Right ventricle myocardium inferior (tissue), 1 donor: ENCODE measurements around the gene STAT2. TPM values are rescaled to one million over a fixed set of nuclear protein-coding genes. Genes with fewer than 3 reads are reported as not detected.
"Not testable (repeated sequence)": the region's sequence is repeated elsewhere in the genome, so short reads cannot be mapped to it uniquely, and the experiment has no call there.

Experiments used
- ATAC-seq: fragments of 200-7000 bp; cut with Tn5 transposase; one replicate; pipeline ENCODE4 v1.9.1; 2020; ENCODE audit warnings: mild to moderate bottlenecking, moderate library complexity
- DNase-seq: peaks from one replicate; pipeline ENCODE4 v3.0.0; 2021; ENCODE audit errors: missing footprints
- intact Hi-C: fragments of 100-400 bp; cut with DNase I; formaldehyde crosslinking; loops from one replicate; pipeline ENCODE4 v1.11.0; 2022
- long read RNA-seq: library from polyadenylated mRNA; unstranded; transcript quantifications from one replicate; pipeline ENCODE4 v2.0.0, GENCODE V29; 2021
- total RNA-seq: library from RNA; stranded (reverse); fragmentation: NEBNext Ultra II Directional; extraction: Animal tissue kit (Norgen Biotek cat#: 25700); gene quantifications from one replicate; pipeline ENCODE4 v1.2.1, GENCODE V29; 2021
- donor health status: DM: no; HTN: yes; CAD: no; lungs with severe emphysema.

The STAT2 gene
- 31.6 TPM for total RNA-seq
- long read RNA-seq, partial matches to known transcripts = 1 of 2 reads
- long read RNA-seq, other reads (novel, unspliced or antisense) = 1 of 2 reads

DNA sequence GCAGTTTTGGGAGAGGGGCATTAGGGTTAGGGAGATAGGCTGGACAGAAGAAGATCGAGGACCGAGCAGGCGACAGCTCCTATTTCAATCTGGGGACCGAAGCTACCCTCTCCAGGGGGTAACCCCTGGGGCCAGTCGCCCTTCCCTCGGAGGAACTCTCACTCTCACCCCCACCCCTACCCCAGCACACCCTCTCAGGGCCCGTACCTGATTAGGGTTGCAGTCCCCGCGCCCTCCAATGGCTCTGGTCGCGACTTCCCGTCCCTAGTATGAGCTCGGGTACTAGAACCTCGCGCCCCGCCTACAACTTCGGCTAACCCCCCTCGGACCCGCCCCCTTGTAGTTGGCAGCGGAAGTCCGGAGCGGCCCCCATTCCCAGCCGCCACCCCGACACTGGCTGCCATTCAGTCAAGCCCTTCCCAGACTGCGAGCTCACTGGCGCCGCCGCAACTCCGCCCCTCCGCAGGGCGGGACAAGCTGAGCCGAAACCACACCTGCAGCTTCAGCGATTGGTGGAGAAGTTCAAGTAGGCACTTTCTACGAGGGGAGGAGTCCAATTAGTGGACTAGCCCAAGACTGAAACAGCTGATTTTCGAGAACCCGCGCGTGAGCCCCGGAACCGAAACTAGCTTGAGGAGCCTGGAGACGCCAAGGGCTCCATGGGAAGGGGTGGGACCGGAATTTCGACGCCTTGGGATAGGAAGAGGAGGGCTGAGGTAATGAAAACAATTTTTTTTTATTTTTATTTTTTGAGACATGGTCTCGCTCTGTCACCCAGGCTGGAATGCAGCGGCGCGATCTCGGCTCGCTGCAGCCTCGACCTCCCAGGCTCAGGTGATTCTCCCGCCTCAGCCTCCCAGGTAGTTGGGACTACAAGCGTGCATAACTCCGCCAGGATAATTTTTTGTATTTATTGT lies at the start of gene STAT2:
STAT2 (minus strand) TSS at position 257 of the 917 bp plus-strand sequence. CDS start 3,536 bp downstream, outside the sequence.
- peak; percentile 99 for ATAC-seq
- peak; percentile 99 for DNase-seq
- intact Hi-C loops = loop anchor here (1.0 to 5.0 kb wide), 2 partner anchors 87 to 104 kb away; partner anchors contain the start of gene TIMELESS

DNA sequence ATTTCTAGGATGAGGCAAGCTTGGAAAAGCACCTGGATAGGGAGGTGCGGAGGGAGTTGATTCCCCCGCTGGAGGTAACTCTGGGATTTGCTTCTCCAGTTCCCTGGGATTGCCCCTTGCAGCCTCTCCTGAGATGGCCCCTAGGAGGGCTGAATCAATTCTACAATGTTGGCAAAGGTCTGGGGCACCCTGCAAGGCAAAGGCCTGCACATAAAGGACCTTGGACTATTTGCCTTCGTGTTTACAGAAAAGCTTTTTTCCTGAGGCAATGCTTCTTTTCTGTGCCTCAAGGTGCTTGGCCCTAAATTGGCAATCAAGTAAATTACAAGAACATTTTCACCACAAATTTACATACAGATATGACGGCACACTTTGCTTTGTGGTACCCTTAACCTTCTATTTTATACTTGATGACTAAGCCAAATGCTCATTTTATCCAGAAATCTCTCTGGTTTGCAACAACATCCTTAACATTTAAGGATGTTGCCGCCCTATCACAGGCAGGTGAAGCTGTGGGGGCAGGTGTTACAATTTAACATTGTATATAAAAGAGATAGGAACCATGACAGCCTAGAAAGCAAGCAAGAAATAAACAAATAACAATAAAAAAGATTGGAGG lies 49.0 kb upstream of the STAT2 start:
- ATAC-seq = no peak
- no peak for DNase-seq
- intact Hi-C loops = no loop called here

- ATAC-seq, intact Hi-C loops, DNase-seq: not testable (repeated sequence)
Observed at GRCh38 chr12:56404227-56404626, 44.3 kb upstream of the STAT2 start.

DNA sequence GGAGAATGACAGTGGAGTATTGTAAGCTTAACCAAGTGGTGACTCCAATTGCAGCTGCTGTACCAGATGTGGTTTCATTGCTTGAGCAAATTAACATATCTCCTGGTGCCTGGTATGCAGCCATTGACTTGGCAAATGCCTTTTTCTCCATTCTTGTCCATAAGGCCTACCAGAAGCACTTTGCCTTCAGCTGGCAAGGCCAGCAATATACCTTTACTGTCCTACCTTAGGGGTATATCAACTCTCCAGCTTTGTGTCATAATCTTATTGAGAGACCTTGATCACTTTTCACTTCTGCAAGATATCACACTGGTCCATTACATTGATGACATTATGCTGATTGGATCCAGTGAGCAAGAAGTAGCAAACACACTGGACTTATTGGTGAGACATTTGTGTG lies 41.7 kb upstream of the STAT2 start:
- intact Hi-C loops, DNase-seq, ATAC-seq: not testable (repeated sequence)

GRCh38 chr12:56401125-56401524 lies 41.2 kb upstream of the STAT2 start:
- DNase-seq, ATAC-seq, intact Hi-C loops: not testable (repeated sequence)

- intact Hi-C loops, ATAC-seq, DNase-seq: not testable (repeated sequence)
Observed at GRCh38 chr12:56399466-56399865, 39.6 kb upstream of the STAT2 start.

GRCh38 chr12:56398324-56398723 lies 38.4 kb upstream of the STAT2 start:
- intact Hi-C loops = no loop called here
- DNase-seq = no peak
- no peak for ATAC-seq

DNA sequence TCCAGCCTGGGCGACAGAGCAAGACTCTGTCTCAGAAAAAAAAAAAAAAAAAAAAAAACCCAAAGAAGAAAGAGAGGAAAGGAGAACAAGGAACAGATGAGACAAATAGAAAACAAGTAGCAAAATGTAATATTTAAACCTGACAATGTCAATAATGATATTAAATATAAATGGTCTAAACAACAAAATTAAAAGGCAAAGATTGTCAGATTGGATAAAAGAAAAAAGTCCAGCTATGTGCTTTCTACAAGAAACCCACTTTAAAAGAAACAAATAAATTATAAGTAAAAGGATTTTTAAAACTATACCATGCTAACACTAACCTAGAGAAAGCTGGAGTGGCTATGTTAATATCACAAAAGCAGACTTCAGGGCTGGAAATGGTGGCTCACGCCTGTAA lies 32.4 kb upstream of the STAT2 start:
- intact Hi-C loops = no loop called here
- no peak for ATAC-seq

GRCh38 chr12:56391721-56392120 lies 31.8 kb upstream of the STAT2 start:
- ATAC-seq = no peak
- intact Hi-C loops = no loop called here
- DNase-seq = no peak

More for the DNA sequence above, 32.4 kb upstream of the STAT2 start:
- no peak for DNase-seq

DNA sequence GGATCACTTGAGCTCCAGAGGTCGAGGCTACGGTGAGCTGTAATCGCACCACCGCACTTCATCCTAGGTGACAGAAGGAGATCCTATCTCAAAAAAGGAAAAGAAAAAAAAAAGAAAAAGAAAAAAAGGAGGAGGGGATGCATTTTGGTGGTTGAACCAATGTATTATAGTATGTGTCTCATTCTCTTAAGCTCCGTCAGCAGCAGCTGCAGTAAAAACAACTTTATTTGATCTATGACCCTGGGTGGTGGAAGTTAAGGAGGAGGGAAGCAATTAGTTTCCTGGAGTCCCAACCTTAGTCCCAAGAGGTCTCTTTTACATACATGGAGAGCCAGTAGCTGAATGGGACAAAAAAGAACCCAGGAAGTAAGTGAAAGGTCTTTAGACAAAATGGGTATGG lies 29.5 kb upstream of the STAT2 start:
- ATAC-seq (no peak), DNase-seq (no peak)
- intact Hi-C loops = no loop called here

GRCh38 chr12:56387152-56387736 lies 27.3 kb upstream of the STAT2 start:
- no peak for ATAC-seq
- DNase-seq = no peak
- intact Hi-C loops = no loop called here

- no peak for DNase-seq
- no peak for ATAC-seq
- intact Hi-C loops = no loop called here
Observed at GRCh38 chr12:56385873-56386272, 26.0 kb upstream of the STAT2 start.

DNA sequence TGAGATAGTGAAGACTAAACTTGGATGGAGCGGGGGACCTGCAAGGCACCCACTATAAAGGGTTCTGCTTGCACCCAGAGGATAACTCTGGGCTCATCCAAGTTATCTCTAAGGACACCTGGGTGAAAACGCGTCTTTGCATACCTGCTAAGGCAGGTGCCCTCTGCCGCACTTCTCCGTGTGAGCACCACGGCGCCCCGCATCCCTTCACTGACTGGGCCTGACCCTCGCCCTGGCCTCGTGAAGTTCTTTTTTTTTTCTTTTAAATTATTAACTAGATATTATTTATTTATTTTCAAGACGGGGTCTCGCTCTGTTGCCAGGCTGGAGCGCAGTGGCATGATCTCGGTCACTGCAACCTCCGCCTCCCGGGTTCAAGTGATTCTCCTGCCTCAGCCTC lies 22.7 kb upstream of the STAT2 start:
- ATAC-seq = no peak
- DNase-seq = no peak
- intact Hi-C loops = no loop called here

DNA sequence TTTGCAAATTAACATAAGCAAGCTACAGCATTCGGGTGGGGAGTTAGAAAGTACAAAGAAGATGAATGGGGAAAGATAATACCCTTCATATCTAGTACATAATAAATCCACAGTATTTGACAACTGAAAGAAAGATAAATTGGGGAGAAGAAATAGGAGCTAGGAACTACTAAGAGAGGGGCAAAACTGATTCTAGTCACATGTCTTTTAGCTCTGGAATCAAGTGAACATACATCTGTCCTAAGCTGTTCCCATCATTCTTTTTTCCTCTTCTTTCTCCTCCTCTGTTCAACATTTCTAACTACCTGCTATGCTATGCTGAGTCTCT lies 18.0 kb upstream of the STAT2 start:
- no peak for ATAC-seq
- no peak for DNase-seq
- intact Hi-C loops = no loop called here

DNA sequence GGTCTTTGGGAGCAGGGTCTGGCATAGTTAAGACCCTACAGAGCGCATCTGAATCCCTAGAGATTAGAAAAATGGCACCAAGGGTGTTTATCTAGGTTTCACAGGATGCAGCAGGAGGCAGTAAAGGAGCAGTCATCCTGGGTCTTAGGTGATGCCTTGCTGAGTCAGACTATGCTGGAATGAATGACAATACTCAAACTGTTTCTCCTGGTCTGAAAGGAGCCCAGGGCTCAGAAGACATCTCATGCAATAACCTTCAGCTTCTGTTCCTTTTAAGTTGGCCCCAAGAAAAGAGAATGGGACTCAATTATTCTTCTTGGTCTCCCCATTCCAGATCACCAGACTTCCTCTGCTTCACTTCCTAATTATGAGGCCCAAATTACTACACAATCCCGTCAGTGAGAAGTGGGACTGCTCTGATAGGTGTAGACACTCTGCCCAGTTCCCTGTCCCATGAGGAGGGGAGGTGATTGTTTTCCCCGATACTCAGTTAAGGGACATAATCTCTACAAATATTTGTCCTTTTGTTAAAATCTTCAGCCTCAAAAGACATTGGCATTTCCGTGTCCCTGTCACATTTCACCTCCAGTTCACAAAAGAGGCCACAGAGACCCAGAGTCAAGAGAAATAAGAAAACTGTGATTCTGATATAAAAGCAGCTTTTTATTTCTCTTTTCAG lies 17.5 kb upstream of the STAT2 start:
- intact Hi-C loops = no loop called here
- ATAC-seq (no peak), DNase-seq (no peak)

- ATAC-seq (no peak), DNase-seq (no peak)
- intact Hi-C loops = no loop called here
Observed at GRCh38 chr12:56375598-56376434, 15.9 kb upstream of the STAT2 start.

- intact Hi-C loops = no loop called here
- no peak for DNase-seq
- ATAC-seq = no peak
Observed at GRCh38 chr12:56374726-56375597, 15.1 kb upstream of the STAT2 start.
